GM23338 (cell line): ENCODE data around the gene POLR3K.

Experiments used
- CREB1 ChIP-seq: fragments of 250-450 bp; sonication (Bioruptor Pico); IDR thresholded peaks from 2 replicates; pipeline ENCODE4 v1.5.0; 2020; ENCODE audit warnings: low read depth, mild to moderate bottlenecking, moderate library complexity
- EZH2 ChIP-seq: fragments of 200-600 bp; sonication (generic); IDR thresholded peaks from one replicate; pipeline ENCODE4 v1.8.0; 2017; ENCODE audit warnings: antibody characterized with exemption, mild to moderate bottlenecking, low read depth; ENCODE audit not compliant: unreplicated experiment
- EZH2phosphoT487 ChIP-seq: fragments of 200-600 bp; sonication (generic); IDR thresholded peaks from one replicate; pipeline ENCODE4 v1.8.1; 2018; ENCODE audit warnings: antibody characterized with exemption; ENCODE audit not compliant: unreplicated experiment
- JUNB ChIP-seq: IDR thresholded peaks from one replicate; pipeline ENCODE4 v1.6.1; 2016; ENCODE audit warnings: antibody characterized with exemption; ENCODE audit not compliant: unreplicated experiment
- POLR2AphosphoS5 ChIP-seq: IDR thresholded peaks from 2 replicates; pipeline ENCODE4 v1.6.1; 2016; ENCODE audit warnings: antibody characterized with exemption, low read depth
- ZNF114 ChIP-seq: fragments of 250-450 bp; sonication (Bioruptor Pico); IDR thresholded peaks from 2 replicates; pipeline ENCODE4 v1.5.0; 2020; ENCODE audit warnings: mild to moderate bottlenecking, moderate library complexity
- ZNF331 ChIP-seq: fragments of 250-450 bp; sonication (Bioruptor Pico); IDR thresholded peaks from 2 replicates; pipeline ENCODE4 v1.5.0; 2020; ENCODE audit warnings: low read depth, mild to moderate bottlenecking, moderate library complexity
- TF ChIP-seq, protein P1 (sequence below), 2 experiments: fragments of 200-600 bp in 1 of 2; sonication (generic) in 1 of 2; conservative IDR thresholded peaks; 2 replicates each; pipeline versions ENCODE4 v1.5.1 to v1.6.1; 2016 to 2017; ENCODE audit warnings: antibody characterized with exemption in 2 of 2, low read depth in 2 of 2, mild to moderate bottlenecking in 2 of 2, moderate library complexity in 1 of 2
- TF ChIP-seq, protein P2 (sequence below): IDR thresholded peaks from one replicate; pipeline ENCODE4 v1.6.1; 2018; ENCODE audit warnings: antibody characterized with exemption; ENCODE audit not compliant: unreplicated experiment

DNA sequence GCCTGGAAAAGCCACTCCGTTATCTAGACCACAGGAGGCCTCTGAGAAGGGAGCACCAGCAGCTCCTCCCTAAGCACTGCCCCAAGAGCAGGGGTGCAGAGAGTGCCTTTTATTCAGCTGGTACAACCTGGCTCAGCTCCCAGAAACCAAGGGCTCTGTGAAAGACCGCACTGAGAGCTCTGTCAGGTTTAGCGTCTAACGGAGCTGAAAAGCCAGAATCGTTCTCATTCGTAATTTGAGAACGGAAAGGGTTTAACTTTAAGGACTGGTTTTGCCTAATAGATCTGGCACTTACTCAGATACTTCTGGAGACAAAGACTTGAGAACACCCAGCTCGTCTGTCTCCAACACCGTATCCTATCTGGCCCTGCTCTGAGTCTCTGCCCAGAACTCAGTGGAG lies 38.1 kb upstream of the POLR3K start:
- TF ChIP-seq, protein P1, sequence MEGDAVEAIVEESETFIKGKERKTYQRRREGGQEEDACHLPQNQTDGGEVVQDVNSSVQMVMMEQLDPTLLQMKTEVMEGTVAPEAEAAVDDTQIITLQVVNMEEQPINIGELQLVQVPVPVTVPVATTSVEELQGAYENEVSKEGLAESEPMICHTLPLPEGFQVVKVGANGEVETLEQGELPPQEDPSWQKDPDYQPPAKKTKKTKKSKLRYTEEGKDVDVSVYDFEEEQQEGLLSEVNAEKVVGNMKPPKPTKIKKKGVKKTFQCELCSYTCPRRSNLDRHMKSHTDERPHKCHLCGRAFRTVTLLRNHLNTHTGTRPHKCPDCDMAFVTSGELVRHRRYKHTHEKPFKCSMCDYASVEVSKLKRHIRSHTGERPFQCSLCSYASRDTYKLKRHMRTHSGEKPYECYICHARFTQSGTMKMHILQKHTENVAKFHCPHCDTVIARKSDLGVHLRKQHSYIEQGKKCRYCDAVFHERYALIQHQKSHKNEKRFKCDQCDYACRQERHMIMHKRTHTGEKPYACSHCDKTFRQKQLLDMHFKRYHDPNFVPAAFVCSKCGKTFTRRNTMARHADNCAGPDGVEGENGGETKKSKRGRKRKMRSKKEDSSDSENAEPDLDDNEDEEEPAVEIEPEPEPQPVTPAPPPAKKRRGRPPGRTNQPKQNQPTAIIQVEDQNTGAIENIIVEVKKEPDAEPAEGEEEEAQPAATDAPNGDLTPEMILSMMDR (conservative IDR thresholded peaks at IDR 0.05; ENCODE audit: low read depth in 2 of 2): no peak
- TF ChIP-seq ZNF331 (no peak), JUNB (no peak), POLR2AphosphoS5 (no peak), CREB1 (no peak), EZH2 (no peak), EZH2phosphoT487 (no peak), ZNF114 (CRISPR knock-in tag) (no peak)
- TF ChIP-seq, protein P2, sequence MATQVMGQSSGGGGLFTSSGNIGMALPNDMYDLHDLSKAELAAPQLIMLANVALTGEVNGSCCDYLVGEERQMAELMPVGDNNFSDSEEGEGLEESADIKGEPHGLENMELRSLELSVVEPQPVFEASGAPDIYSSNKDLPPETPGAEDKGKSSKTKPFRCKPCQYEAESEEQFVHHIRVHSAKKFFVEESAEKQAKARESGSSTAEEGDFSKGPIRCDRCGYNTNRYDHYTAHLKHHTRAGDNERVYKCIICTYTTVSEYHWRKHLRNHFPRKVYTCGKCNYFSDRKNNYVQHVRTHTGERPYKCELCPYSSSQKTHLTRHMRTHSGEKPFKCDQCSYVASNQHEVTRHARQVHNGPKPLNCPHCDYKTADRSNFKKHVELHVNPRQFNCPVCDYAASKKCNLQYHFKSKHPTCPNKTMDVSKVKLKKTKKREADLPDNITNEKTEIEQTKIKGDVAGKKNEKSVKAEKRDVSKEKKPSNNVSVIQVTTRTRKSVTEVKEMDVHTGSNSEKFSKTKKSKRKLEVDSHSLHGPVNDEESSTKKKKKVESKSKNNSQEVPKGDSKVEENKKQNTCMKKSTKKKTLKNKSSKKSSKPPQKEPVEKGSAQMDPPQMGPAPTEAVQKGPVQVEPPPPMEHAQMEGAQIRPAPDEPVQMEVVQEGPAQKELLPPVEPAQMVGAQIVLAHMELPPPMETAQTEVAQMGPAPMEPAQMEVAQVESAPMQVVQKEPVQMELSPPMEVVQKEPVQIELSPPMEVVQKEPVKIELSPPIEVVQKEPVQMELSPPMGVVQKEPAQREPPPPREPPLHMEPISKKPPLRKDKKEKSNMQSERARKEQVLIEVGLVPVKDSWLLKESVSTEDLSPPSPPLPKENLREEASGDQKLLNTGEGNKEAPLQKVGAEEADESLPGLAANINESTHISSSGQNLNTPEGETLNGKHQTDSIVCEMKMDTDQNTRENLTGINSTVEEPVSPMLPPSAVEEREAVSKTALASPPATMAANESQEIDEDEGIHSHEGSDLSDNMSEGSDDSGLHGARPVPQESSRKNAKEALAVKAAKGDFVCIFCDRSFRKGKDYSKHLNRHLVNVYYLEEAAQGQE: no peak
